Hepatocyte (in vitro differentiated cells): ENCODE data around the gene KRT7. TPM values are rescaled to one million over a fixed set of nuclear protein-coding genes. Genes with fewer than 3 reads are reported as not detected.
A peak's percentile ranks its signal among the peaks of the same experiment; 100 is the strongest.

Source experiments
- DNase-seq: peaks from one replicate; pipeline ENCODE4 v3.0.0-alpha.2; 2016; ENCODE audit warnings: low spot score
- H2AFZ ChIP-seq: fragments of 200-600 bp; sonication (generic); 2 replicates; pipeline ENCODE4 v1.6.0; 2016; ENCODE audit warnings: antibody characterized with exemption, mild to moderate bottlenecking
- H3K27ac ChIP-seq: fragments of 200-600 bp; sonication (generic); 2 replicates; pipeline ENCODE4 v1.5.1; 2016; ENCODE audit warnings: mild to moderate bottlenecking
- H3K27me3 ChIP-seq: fragments of 200-600 bp; sonication (generic); 2 replicates; pipeline ENCODE4 v1.6.1; 2016
- H3K36me3 ChIP-seq: fragments of 200-600 bp; sonication (generic); replicated peaks from 2 replicates; pipeline ENCODE4 v1.5.1; 2016; ENCODE audit warnings: low read depth; ENCODE audit not compliant: insufficient read depth
- H3K4me1 ChIP-seq: fragments of 200-600 bp; sonication (generic); 2 replicates; pipeline ENCODE4 v1.5.1; 2016; ENCODE audit warnings: mild to moderate bottlenecking, moderate library complexity; ENCODE audit not compliant: insufficient read depth
- H3K4me2 ChIP-seq: fragments of 200-600 bp; sonication (generic); 2 replicates; pipeline ENCODE4 v1.6.0; 2016
- H3K4me3 ChIP-seq: fragments of 200-600 bp; sonication (generic); 2 replicates; pipeline ENCODE4 v1.5.1; 2016; ENCODE audit warnings: mild to moderate bottlenecking
- H3K79me2 ChIP-seq: fragments of 200-600 bp; sonication (generic); 2 replicates; pipeline ENCODE4 v1.6.0; 2017; ENCODE audit warnings: mild to moderate bottlenecking
- H3K9me2 ChIP-seq: fragments of 200-600 bp; sonication (generic); replicated peaks from 2 replicates; pipeline ENCODE4 v1.6.0; 2017; ENCODE audit warnings: mild to moderate bottlenecking; ENCODE audit not compliant: insufficient read depth
- H3K9me3 ChIP-seq: fragments of 200-600 bp; sonication (generic); 2 replicates; pipeline ENCODE4 v1.5.1; 2016; ENCODE audit warnings: low read depth, mild to moderate bottlenecking
- H4K20me1 ChIP-seq: fragments of 200-600 bp; sonication (generic); 2 replicates; pipeline ENCODE4 v1.6.0; 2016; ENCODE audit warnings: mild to moderate bottlenecking; ENCODE audit not compliant: insufficient read depth, poor library complexity, severe bottlenecking
- EZH2 ChIP-seq: fragments of 200-600 bp; sonication (generic); IDR thresholded peaks from 2 replicates; pipeline ENCODE4 v1.6.1; 2016; ENCODE audit warnings: antibody characterized with exemption, mild to moderate bottlenecking, borderline replicate concordance
- EZH2phosphoT487 ChIP-seq: fragments of 200-600 bp; sonication (generic); IDR thresholded peaks from one replicate; pipeline ENCODE4 v1.6.1; 2018; ENCODE audit warnings: antibody characterized with exemption, mild to moderate bottlenecking, low read depth, moderate library complexity; ENCODE audit not compliant: unreplicated experiment, severe bottlenecking
- WGBS: methylation state at CpG from one replicate; pipeline ENCODE4 v1.1.6; 2016; ENCODE audit warnings: low lambda C conversion rate; ENCODE audit errors: missing lambda C conversion rate; 5-methylcytosine and 5-hydroxymethylcytosine counted together
- polyA plus RNA-seq: library from polyadenylated mRNA; unstranded; fragments of >200 nt; fragmentation: Nextera tagmentation; extraction: Ambion mirVana; gene quantifications from 2 replicates; pipeline ENCODE4 v1.2.1, GENCODE V29; 2016
- total RNA-seq: library from RNA; depleted of rRNA; stranded (reverse); fragments of >200 nt; gene quantifications from 2 replicates; pipeline ENCODE4 v1.2.3, GENCODE V29; 2014
- TF ChIP-seq, protein P1 (sequence below): fragments of 200-600 bp; sonication (generic); IDR thresholded peaks from 2 replicates; pipeline ENCODE4 v1.5.1; 2016; ENCODE audit warnings: antibody characterized with exemption, mild to moderate bottlenecking; ENCODE audit not compliant: poor library complexity

KRT7 gene
- total and polyA plus RNA-seq, 2 experiments from 2014 or later, result 27.1 to 33.3 TPM

DNA sequence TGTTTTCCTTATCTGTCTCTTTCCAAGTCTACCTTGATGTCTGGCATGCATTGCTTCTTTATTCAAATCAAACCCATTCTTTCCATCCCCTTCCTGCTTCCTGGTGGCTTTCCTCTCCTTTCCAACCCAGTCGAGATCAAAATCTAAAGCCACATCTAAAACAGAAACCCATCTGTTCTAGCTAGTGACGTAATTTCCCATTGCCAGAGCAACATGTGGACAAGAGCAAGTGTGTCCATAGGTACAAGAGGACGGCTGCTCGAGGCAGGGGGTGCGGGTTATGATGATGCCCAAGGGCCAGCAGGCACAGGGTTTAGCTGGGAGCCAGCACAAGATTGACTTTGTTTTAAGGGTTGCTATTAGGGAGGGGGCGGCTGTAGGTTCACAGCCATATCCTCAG, 48.2 kb upstream of the KRT7 start:
- Histone ChIP-seq H3K4me3 (no peak overlapping the region), H4K20me1 (no peaks in the 10 kb centered on the region), H2AFZ (no peak overlapping the region), H3K36me3 (no peaks in the 10 kb centered on the region), H3K79me2 (no peaks in the 10 kb centered on the region), H3K27ac (no peak overlapping the region), H3K27me3 (no peaks in the 10 kb centered on the region), H3K4me1 (peaks cover 24% of the 10 kb centered on the region), H3K9me3 (no peaks in the 10 kb centered on the region), H3K4me2 (no peak overlapping the region), H3K9me2 (no peaks in the 10 kb centered on the region)
- no peak for DNase-seq
- WGBS, result 76% methylated on average over 6 of the region's 6 CpGs
- TF ChIP-seq EZH2 (no peak), EZH2phosphoT487 (no peak)
- TF ChIP-seq, protein P1, sequence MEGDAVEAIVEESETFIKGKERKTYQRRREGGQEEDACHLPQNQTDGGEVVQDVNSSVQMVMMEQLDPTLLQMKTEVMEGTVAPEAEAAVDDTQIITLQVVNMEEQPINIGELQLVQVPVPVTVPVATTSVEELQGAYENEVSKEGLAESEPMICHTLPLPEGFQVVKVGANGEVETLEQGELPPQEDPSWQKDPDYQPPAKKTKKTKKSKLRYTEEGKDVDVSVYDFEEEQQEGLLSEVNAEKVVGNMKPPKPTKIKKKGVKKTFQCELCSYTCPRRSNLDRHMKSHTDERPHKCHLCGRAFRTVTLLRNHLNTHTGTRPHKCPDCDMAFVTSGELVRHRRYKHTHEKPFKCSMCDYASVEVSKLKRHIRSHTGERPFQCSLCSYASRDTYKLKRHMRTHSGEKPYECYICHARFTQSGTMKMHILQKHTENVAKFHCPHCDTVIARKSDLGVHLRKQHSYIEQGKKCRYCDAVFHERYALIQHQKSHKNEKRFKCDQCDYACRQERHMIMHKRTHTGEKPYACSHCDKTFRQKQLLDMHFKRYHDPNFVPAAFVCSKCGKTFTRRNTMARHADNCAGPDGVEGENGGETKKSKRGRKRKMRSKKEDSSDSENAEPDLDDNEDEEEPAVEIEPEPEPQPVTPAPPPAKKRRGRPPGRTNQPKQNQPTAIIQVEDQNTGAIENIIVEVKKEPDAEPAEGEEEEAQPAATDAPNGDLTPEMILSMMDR, result no peak

DNA sequence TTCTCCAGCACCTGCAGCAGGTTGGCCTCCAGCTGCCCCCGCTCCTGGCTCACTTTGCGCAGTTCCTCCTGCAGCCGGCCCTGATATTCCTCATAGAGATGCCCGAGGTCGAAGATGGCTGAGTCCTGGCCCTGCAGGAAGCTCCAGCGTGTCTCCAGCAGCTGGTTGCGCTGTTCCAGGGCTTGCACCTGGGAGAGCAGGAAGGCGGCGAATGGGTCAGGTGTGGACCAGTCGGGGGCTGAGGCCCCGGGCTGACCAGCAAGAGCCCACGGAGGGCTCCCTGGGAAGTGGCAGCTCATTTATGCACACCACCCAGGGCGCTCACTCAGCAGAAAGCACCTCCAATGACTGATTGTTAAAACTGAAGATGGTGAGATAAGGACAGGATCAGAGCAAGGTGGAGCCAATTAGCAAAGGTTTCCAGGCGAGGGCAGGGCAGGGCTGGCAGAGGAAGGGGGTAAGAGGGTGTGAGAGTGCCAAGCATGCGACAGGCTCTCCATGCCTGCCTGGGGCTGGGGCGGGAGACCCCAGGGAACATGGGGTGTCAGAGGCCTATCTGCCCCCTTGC, 47.6 kb upstream of the KRT7 start:
- Histone ChIP-seq H3K4me1 (peaks cover 24% of the 10 kb centered on the region), H3K4me2 (no peak overlapping the region), H3K9me3 (no peaks in the 10 kb centered on the region), H3K27ac (no peak overlapping the region), H3K9me2 (no peaks in the 10 kb centered on the region), H3K79me2 (no peaks in the 10 kb centered on the region), H3K27me3 (no peaks in the 10 kb centered on the region), H3K36me3 (no peaks in the 10 kb centered on the region), H3K4me3 (no peak overlapping the region), H2AFZ (no peak overlapping the region), H4K20me1 (no peaks in the 10 kb centered on the region)
- WGBS, result 82% methylated on average over 16 of the region's 16 CpGs
- no peak for TF ChIP-seq EZH2
- TF ChIP-seq, protein P1, result no peak
- TF ChIP-seq EZH2phosphoT487, result no peak
- DNase-seq, result no peak

DNA sequence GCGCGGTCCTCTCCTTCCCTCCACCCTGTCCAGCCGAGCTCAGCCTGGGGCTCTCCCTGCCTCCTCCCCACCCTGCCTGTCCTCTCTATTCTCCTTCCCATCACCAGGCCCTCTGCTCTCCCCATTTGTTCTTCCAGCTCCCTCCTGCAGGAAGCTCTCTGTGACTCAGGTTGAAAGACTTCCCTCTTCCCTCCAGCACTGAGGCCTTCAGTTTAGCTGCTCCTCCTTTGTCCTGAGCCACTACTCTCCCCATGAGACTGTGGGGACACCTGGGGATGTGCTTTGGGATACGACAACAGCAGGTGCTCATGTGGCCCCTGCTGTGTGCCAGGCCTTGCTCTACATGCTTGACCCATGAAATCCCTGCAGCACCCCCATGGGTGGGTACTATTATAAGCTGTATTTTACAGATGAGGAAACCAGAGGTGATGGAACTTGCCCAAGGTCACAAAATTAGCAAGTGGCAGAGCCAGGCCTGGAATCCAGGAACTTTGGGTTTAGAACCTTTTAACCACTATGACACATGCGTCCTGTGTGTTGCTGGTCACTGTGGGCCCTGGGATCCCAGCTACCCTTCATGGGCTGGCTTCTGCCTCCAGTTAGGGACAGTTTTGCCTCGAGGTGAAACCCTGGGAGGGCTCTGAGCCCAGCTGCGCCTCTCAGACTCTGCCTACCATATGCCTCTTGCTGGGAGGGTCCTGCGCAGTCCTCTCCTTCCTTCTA, 46.8 kb upstream of the KRT7 start:
- TF ChIP-seq, protein P1, result no peak
- TF ChIP-seq EZH2, result no peak
- TF ChIP-seq EZH2phosphoT487, result no peak
- no peaks in the 10 kb centered on the region for H3K36me3 ChIP-seq
- peaks cover 23% of the 10 kb centered on the region for H3K4me1 ChIP-seq
- peak overlapping the region; percentile 67 for H3K27ac ChIP-seq
- H2AFZ ChIP-seq, result no peak overlapping the region
- H3K27me3 ChIP-seq, result no peaks in the 10 kb centered on the region
- H4K20me1 ChIP-seq, result no peaks in the 10 kb centered on the region
- WGBS, result 86% methylated on average over 8 of the region's 8 CpGs
- DNase-seq, result peak; percentile 55
- no peaks in the 10 kb centered on the region for H3K9me3 ChIP-seq
- H3K79me2 ChIP-seq, result no peaks in the 10 kb centered on the region
- H3K4me3 ChIP-seq, result no peak overlapping the region
- H3K9me2 ChIP-seq, result no peaks in the 10 kb centered on the region
- no peak overlapping the region for H3K4me2 ChIP-seq
